Hepatocyte (in vitro differentiated cells): Measurements from ENCODE around the gene KCNQ1.

Source experiments
- EZH2 ChIP-seq: fragments of 200-600 bp; sonication (generic); IDR thresholded peaks from 2 replicates; pipeline ENCODE4 v1.6.1; 2016; ENCODE audit warnings: antibody characterized with exemption, mild to moderate bottlenecking, borderline replicate concordance
- EZH2phosphoT487 ChIP-seq: fragments of 200-600 bp; sonication (generic); IDR thresholded peaks from one replicate; pipeline ENCODE4 v1.6.1; 2018; ENCODE audit warnings: antibody characterized with exemption, mild to moderate bottlenecking, low read depth, moderate library complexity; ENCODE audit not compliant: unreplicated experiment, severe bottlenecking
- TF ChIP-seq, protein P1 (sequence below): fragments of 200-600 bp; sonication (generic); IDR thresholded peaks from 2 replicates; pipeline ENCODE4 v1.5.1; 2016; ENCODE audit warnings: antibody characterized with exemption, mild to moderate bottlenecking; ENCODE audit not compliant: poor library complexity

DNA sequence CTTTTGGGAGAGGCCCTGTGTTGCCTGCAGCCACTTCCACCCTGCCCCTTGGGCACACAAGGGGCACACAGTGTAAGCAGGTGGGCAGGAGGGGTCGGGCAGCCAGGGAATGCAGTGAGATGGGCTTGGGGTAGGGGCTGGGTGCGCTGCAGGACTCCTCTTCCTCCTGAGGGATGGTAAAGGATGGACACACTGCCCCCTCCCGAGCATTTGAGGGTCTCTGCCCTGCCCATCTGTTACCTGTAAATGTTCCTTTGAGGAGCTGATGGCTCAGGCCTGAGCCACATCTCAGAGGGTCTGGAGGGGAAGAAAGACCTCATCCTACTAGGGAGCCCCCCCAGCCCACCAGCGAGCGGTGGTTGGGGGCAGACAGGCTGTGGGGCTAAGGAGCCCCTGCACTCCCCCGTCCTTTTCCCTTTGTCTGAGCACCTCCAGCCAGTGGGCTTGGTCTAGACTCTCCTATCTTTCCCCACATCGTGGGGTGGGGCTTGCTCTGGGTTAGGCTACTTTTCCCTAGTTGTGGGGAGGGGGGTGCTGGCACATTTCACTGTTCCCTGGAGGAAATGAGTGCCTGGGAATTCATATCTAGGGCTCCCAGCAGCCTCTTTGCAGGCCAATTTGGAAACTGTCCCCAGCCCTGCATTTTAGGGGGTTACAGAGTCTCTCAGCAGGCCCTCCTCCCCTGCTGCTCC, 46.0 kb upstream of the KCNQ1 start:
- TF ChIP-seq, protein P1, sequence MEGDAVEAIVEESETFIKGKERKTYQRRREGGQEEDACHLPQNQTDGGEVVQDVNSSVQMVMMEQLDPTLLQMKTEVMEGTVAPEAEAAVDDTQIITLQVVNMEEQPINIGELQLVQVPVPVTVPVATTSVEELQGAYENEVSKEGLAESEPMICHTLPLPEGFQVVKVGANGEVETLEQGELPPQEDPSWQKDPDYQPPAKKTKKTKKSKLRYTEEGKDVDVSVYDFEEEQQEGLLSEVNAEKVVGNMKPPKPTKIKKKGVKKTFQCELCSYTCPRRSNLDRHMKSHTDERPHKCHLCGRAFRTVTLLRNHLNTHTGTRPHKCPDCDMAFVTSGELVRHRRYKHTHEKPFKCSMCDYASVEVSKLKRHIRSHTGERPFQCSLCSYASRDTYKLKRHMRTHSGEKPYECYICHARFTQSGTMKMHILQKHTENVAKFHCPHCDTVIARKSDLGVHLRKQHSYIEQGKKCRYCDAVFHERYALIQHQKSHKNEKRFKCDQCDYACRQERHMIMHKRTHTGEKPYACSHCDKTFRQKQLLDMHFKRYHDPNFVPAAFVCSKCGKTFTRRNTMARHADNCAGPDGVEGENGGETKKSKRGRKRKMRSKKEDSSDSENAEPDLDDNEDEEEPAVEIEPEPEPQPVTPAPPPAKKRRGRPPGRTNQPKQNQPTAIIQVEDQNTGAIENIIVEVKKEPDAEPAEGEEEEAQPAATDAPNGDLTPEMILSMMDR, result no peak
- TF ChIP-seq EZH2 (no peak), EZH2phosphoT487 (no peak)
